Loucy (cell line): ENCODE results near the gene KCNIP3.

ENCODE experiments used
- H2AFZ ChIP-seq: fragments of 200-600 bp; sonication (generic); 2 replicates; pipeline ENCODE4 v1.6.0; 2016; ENCODE audit warnings: antibody characterized with exemption, mild to moderate bottlenecking, low read length, moderate library complexity
- H3F3A ChIP-seq: fragments of 200-600 bp; 2 replicates; pipeline ENCODE4 v1.6.0; 2016; ENCODE audit warnings: antibody characterized with exemption, low read depth, mild to moderate bottlenecking
- H3K27me3 ChIP-seq: fragments of 200-600 bp; sonication (generic); 2 replicates; pipeline ENCODE4 v1.6.1; 2014; ENCODE audit warnings: low read length, mild to moderate bottlenecking; ENCODE audit not compliant: insufficient read depth, poor library complexity, severe bottlenecking
- H3K36me3 ChIP-seq: fragments of 200-600 bp; sonication (generic); 2 replicates; pipeline ENCODE4 v1.6.1; 2016; ENCODE audit warnings: low read length; ENCODE audit not compliant: insufficient read depth
- H3K4me1 ChIP-seq: fragments of 200-600 bp; sonication (generic); 2 replicates; pipeline ENCODE4 v1.5.1; 2014; ENCODE audit warnings: low read length, mild to moderate bottlenecking; ENCODE audit not compliant: insufficient read depth, poor library complexity, severe bottlenecking
- H3K4me2 ChIP-seq: fragments of 200-600 bp; sonication (generic); 2 replicates; pipeline ENCODE4 v1.6.0; 2014; ENCODE audit warnings: antibody characterized with exemption, low read length, low read depth, mild to moderate bottlenecking; ENCODE audit not compliant: poor library complexity, severe bottlenecking
- H3K4me3 ChIP-seq: fragments of 200-600 bp; sonication (generic); 2 replicates; pipeline ENCODE4 v1.5.1; 2014; ENCODE audit warnings: low read length, mild to moderate bottlenecking, mixed read lengths; ENCODE audit not compliant: poor library complexity, severe bottlenecking
- H3K79me2 ChIP-seq: fragments of 200-600 bp; sonication (generic); 2 replicates; pipeline ENCODE4 v1.6.1; 2014; ENCODE audit warnings: low read length; ENCODE audit not compliant: insufficient read depth
- H3K9ac ChIP-seq: fragments of 200-600 bp; sonication (generic); 2 replicates; pipeline ENCODE4 v1.6.0; 2014; ENCODE audit warnings: mild to moderate bottlenecking, low read depth, low read length, moderate library complexity; ENCODE audit not compliant: poor library complexity, severe bottlenecking
- H3K9me2 ChIP-seq: fragments of 200-600 bp; sonication (generic); replicated peaks from 2 replicates; pipeline ENCODE4 v1.6.1; 2016; ENCODE audit warnings: low read depth, low read length, mixed read lengths
- H3K9me3 ChIP-seq: fragments of 200-600 bp; sonication (generic); 2 replicates; pipeline ENCODE4 v1.6.1; 2014; ENCODE audit warnings: mild to moderate bottlenecking, antibody characterized with exemption, low read length, low read depth; ENCODE audit not compliant: insufficient read depth
- H4K20me1 ChIP-seq: fragments of 200-600 bp; sonication (generic); 2 replicates; pipeline ENCODE4 v1.6.0; 2014; ENCODE audit warnings: antibody characterized with exemption, low read length, mild to moderate bottlenecking; ENCODE audit not compliant: insufficient read depth, poor library complexity, severe bottlenecking
- EZH2phosphoT487 ChIP-seq: fragments of 200-600 bp; IDR thresholded peaks from 2 replicates; pipeline ENCODE4 v1.6.1; 2018; ENCODE audit warnings: antibody characterized with exemption, mild to moderate bottlenecking, moderate library complexity, borderline replicate concordance
- TF ChIP-seq, protein P1 (sequence below): fragments of 200-600 bp; sonication (generic); conservative IDR thresholded peaks from 2 replicates; pipeline ENCODE4 v1.5.1; 2014; ENCODE audit warnings: mild to moderate bottlenecking, antibody characterized with exemption, low read length

KCNIP3 gene

DNA sequence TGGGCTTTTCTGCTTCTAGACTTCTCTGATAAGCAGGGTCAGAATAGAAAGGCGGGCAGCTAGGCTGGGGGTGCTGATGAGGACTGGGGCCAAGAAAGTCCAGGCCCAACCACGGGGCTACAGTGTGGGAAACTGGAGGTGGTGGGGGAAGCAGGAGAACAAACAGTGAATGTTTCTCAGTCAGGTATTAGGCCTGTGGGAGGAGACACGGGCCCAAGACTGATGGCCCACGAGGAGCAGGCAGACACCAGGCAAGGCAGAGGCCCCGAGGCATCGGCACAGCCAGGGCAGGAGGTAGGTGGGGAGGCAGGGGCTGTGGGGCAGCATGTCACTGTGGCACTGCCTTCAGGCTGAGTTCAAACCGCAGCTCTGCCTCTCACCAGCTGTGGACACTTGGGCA is 40.7 kb downstream of the KCNIP3 start:
- H3K4me1 ChIP-seq: no peaks in the 10 kb centered on the region
- no peaks in the 10 kb centered on the region for H3K27me3 ChIP-seq
- no peaks in the 10 kb centered on the region for H3K36me3 ChIP-seq
- no peaks in the 10 kb centered on the region for H3K79me2 ChIP-seq
- no peaks in the 10 kb centered on the region for H3F3A ChIP-seq
- no peaks in the 10 kb centered on the region for H3K9me3 ChIP-seq
- TF ChIP-seq, protein P1, sequence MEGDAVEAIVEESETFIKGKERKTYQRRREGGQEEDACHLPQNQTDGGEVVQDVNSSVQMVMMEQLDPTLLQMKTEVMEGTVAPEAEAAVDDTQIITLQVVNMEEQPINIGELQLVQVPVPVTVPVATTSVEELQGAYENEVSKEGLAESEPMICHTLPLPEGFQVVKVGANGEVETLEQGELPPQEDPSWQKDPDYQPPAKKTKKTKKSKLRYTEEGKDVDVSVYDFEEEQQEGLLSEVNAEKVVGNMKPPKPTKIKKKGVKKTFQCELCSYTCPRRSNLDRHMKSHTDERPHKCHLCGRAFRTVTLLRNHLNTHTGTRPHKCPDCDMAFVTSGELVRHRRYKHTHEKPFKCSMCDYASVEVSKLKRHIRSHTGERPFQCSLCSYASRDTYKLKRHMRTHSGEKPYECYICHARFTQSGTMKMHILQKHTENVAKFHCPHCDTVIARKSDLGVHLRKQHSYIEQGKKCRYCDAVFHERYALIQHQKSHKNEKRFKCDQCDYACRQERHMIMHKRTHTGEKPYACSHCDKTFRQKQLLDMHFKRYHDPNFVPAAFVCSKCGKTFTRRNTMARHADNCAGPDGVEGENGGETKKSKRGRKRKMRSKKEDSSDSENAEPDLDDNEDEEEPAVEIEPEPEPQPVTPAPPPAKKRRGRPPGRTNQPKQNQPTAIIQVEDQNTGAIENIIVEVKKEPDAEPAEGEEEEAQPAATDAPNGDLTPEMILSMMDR: no peak
- no peak for TF ChIP-seq EZH2phosphoT487
- H3K4me2 ChIP-seq: no peak overlapping the region
- no peak overlapping the region for H2AFZ ChIP-seq
- no peaks in the 10 kb centered on the region for H4K20me1 ChIP-seq
- H3K9me2 ChIP-seq: no peaks in the 10 kb centered on the region
- no peak overlapping the region for H3K9ac ChIP-seq
- no peak overlapping the region for H3K4me3 ChIP-seq

DNA sequence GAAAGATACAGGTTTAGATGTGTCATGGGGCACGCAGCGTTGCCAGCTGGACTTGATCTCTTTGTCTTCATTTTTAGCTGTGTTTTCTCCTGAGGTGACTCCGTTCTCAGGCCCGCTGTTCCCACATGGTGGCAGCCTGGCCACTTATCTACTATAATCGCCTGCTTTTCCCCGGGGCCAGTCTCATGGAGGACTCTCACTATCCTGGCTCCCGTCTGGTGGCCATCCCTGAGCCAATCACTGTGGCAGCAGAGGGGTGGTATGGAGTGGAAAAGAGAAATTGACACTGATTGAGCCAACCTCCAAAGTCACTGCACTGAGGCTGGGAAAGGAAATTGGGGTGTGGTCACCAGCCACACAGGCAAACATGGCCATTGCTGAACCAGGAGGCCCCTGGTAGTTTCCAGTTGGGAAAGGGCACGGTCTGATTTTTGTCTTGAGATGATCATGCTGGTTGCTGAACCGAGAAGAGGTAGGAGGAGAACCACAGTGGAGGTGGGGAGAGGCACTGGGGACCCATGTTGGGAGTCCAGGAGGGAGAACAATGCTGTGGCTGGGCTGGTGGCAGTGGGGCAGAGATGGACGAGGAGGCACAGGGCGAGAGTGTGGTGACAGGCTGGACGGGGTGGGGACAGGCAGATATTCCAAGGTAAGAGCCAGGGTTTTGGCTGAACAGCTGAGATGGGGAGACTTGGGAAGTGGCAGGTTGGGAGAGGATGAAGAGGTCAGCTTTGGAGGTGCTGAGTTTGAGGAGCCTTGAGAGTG is 45.6 kb downstream of the KCNIP3 start:
- H3K27me3 ChIP-seq: no peaks in the 10 kb centered on the region
- TF ChIP-seq, protein P1: no peak
- TF ChIP-seq EZH2phosphoT487: no peak
- H3K9ac ChIP-seq: no peak overlapping the region

DNA sequence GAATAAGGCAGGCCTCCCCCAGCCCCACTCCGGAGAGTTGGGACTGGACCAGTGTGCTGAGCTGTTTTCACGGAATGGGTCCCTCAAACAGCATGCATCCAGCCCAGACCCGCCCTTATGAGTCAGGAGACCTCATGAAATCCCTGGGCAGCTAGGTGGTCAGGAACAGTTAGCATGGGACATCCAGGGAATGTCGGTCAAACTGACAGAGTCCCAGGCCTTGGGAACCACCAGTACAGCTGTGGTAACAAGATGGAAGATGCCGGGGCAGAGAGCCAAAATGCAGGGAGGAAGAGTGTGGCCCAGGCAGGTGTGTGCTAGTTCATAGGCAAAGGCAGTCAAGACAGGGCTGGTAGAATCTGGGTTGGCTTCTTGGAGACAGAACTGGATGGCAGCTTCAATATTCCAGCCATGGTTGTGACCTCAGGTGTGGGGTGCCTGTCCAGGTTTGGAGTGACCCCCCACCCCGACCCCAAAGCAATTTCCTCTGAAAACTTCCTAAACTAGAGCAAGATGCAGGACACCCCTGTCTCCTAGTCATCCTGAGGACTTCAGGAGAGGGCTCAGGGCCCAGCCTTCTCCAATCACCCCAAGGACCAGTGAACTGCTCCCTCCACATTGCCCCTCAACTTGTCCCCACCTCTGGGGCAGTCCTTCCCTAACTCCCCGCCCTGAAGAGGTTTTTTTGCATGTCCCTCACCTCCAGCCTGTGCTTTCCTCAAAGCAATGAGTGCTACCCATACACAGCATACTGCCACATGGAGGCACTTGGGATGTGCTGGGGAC is 46.5 kb downstream of the KCNIP3 start:
- no peak overlapping the region for H3K4me2 ChIP-seq
- no peak for TF ChIP-seq EZH2phosphoT487
- TF ChIP-seq, protein P1: no peak
- H3K9me2 ChIP-seq: no peaks in the 10 kb centered on the region
- no peaks in the 10 kb centered on the region for H3K4me1 ChIP-seq
- no peaks in the 10 kb centered on the region for H3K79me2 ChIP-seq
- H3K9ac ChIP-seq: no peak overlapping the region
- no peaks in the 10 kb centered on the region for H3K36me3 ChIP-seq
- H3K9me3 ChIP-seq: no peaks in the 10 kb centered on the region; the same call in 1 of the 2 replicates
- H2AFZ ChIP-seq: no peak overlapping the region
- no peak overlapping the region for H3K4me3 ChIP-seq
- H4K20me1 ChIP-seq: no peaks in the 10 kb centered on the region
- H3F3A ChIP-seq: no peaks in the 10 kb centered on the region
- no peaks in the 10 kb centered on the region for H3K27me3 ChIP-seq

More for the DNA sequence above, 45.6 kb downstream of the KCNIP3 start:
- Histone ChIP-seq H3K4me2 (no peak overlapping the region), H4K20me1 (no peaks in the 10 kb centered on the region), H3K9me2 (no peaks in the 10 kb centered on the region), H2AFZ (no peak overlapping the region), H3K4me1 (no peaks in the 10 kb centered on the region), H3F3A (no peaks in the 10 kb centered on the region), H3K79me2 (no peaks in the 10 kb centered on the region), H3K9me3 (no peaks in the 10 kb centered on the region; the same call in 1 of the 2 replicates), H3K36me3 (no peaks in the 10 kb centered on the region), H3K4me3 (no peak overlapping the region)
